Fibroblast of pulmonary artery (primary cell): Measurements from ENCODE around the gene PPP4R1.
A peak's percentile ranks its signal among the peaks of the same experiment; 100 is the strongest.

Experiments
- DNase-seq: peaks from one replicate; pipeline ENCODE4 v3.0.0-alpha.2; 2010; ENCODE audit warnings: low read depth
- H3K4me3 ChIP-seq: replicated peaks from 2 replicates; pipeline ENCODE4 v1.5.1; 2011; ENCODE audit warnings: low read depth, mild to moderate bottlenecking, control low read depth, low read length, moderate library complexity
- CTCF ChIP-seq: IDR thresholded peaks from 2 replicates; pipeline ENCODE4 v1.5.1; 2011; ENCODE audit warnings: mild to moderate bottlenecking, control low read depth, low read length, inconsistent platforms; ENCODE audit errors: missing control alignments

Gene PPP4R1

GRCh38 chr18:9628984-9629383 lies 14.6 kb upstream of the PPP4R1 start:
- no peak for TF ChIP-seq CTCF
- DNase-seq, result no peak
- H3K4me3 ChIP-seq, result no peak overlapping the region

- no peak for TF ChIP-seq CTCF
- peak; percentile 75 for DNase-seq
- H3K4me3 ChIP-seq, result no peak overlapping the region
Observed at GRCh38 chr18:9627642-9628041, 13.3 kb upstream of the PPP4R1 start.

- no peak for TF ChIP-seq CTCF
- H3K4me3 ChIP-seq, result no peak overlapping the region
- DNase-seq, result peak; percentile 63
Observed at GRCh38 chr18:9619990-9620389, 5.6 kb upstream of the PPP4R1 start.

- peak; percentile 75 for DNase-seq
- no peak overlapping the region for H3K4me3 ChIP-seq
- TF ChIP-seq CTCF, result no peak
Observed at GRCh38 chr18:9619545-9619944, 5.2 kb upstream of the PPP4R1 start.

GRCh38 chr18:9619056-9619455 lies 4.7 kb upstream of the PPP4R1 start:
- TF ChIP-seq CTCF, result no peak
- no peak overlapping the region for H3K4me3 ChIP-seq
- DNase-seq, result no peak

GRCh38 chr18:9617006-9617542 lies 2.7 kb upstream of the PPP4R1 start:
- no peak overlapping the region for H3K4me3 ChIP-seq
- DNase-seq, result peak; percentile 39
- TF ChIP-seq CTCF, result no peak

- no peak for DNase-seq
- no peak overlapping the region for H3K4me3 ChIP-seq
- TF ChIP-seq CTCF, result no peak
Observed at GRCh38 chr18:9616049-9616448, 1.7 kb upstream of the PPP4R1 start.
